ENCODE data around the gene HABP2. TPM values are rescaled to one million over a fixed set of nuclear protein-coding genes. Genes with fewer than 3 reads are reported as not detected.

HABP2 gene
- total RNA-seq: not detected in 2 replicates

DNA sequence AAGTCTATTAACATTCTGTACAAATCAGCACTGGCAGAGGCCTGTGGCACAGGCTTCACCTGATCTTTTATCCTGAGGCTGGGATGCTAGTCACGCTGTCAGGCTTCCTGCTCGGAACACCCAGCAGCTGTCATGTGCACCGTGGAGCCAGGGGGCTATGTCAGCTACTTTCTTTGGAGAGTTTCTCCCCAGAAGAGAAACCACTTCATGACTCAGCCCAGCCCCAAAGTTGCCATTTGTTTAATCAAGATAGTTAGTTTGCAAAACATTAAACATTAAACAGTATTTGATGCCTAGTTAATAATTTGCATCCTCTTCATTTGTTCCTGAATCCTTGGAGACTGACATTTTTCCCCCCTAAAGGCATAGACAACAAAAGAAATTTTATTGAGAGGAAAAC, at the start of gene HABP2:
Gene HABP2, plus strand, starts transcription at position 353 of the 400 bp plus-strand sequence. CDS start 69 bp downstream, outside the sequence.

Other genes starting within 250 kb of the HABP2 start
- gene NRAP, start 111.0 kb downstream of the HABP2 start, total RNA-seq: not detected in 2 replicates
- gene CASP7, start 126.9 kb downstream of the HABP2 start, total RNA-seq: 19.1 and 21.4 TPM in 2 replicates
- gene PLEKHS1, start 198.6 kb downstream of the HABP2 start, total RNA-seq: not detected in 2 replicates

Measured in pericardium fibroblast (primary cell).